Gastroesophageal sphincter (tissue), 3 donors: ENCODE data around the gene UCP1.

ENCODE experiments used
- POLR2AphosphoS5 ChIP-seq: sonication (generic); formaldehyde crosslinking; IDR thresholded peaks from one replicate; pipeline ENCODE4 v1.6.1; 2017; ENCODE audit warnings: antibody characterized with exemption
- TF ChIP-seq, protein P1 (sequence below), 4 experiments: fragments of 200-600 bp in 2 of 4; fragments of 450-650 bp in 2 of 4; sonication (generic) in 1 of 4; IDR thresholded peaks; one replicate each; pipeline ENCODE4 v1.5.1; 2017 to 2019; ENCODE audit warnings: antibody characterized with exemption in 4 of 4, mild to moderate bottlenecking in 2 of 4, moderate library complexity in 2 of 4

DNA sequence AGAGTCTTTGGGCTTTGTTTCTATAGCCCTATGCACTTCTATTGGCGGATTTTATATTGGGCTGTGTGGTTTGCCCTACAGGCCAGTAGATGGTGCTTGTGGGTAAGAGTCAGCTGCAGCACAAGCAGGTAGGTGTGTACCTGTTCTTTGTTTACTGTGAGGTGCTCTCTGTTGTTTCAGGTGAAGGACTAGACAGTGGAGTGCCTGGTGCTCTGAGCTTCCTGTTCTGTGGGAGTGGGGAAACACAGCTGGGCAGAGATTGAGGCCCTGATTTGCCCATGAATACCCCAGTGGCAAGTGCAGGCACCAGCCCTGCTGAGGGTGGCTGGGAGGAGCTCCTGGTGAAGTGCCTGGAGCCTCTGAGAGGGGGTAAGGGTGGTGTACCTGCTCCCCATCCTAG lies 26.3 kb upstream of the UCP1 start:
- TF ChIP-seq, protein P1, sequence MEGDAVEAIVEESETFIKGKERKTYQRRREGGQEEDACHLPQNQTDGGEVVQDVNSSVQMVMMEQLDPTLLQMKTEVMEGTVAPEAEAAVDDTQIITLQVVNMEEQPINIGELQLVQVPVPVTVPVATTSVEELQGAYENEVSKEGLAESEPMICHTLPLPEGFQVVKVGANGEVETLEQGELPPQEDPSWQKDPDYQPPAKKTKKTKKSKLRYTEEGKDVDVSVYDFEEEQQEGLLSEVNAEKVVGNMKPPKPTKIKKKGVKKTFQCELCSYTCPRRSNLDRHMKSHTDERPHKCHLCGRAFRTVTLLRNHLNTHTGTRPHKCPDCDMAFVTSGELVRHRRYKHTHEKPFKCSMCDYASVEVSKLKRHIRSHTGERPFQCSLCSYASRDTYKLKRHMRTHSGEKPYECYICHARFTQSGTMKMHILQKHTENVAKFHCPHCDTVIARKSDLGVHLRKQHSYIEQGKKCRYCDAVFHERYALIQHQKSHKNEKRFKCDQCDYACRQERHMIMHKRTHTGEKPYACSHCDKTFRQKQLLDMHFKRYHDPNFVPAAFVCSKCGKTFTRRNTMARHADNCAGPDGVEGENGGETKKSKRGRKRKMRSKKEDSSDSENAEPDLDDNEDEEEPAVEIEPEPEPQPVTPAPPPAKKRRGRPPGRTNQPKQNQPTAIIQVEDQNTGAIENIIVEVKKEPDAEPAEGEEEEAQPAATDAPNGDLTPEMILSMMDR (IDR thresholded peaks at IDR 0.05): peak in 2 of 4 experiments; percentile 20 to 23
- no peak for TF ChIP-seq POLR2AphosphoS5
